ENCODE results near the gene IFNA5. TPM values are rescaled to one million over a fixed set of nuclear protein-coding genes. Genes with fewer than 3 reads are reported as not detected.

Gene IFNA5
- total RNA-seq (not detected in 2 replicates), polyA plus RNA-seq (not detected in 2 replicates)

GRCh38 chr9:21305213-21305612, at the start of gene IFNA5:
TSS of gene IFNA5 (minus strand) at chr9:21305313. CDS start at chr9:21305256, 57 bp downstream.
- TF ChIP-seq CTCF (IDR thresholded peaks at IDR 0.05; ENCODE audit: low read depth, low read length): no peak
- Histone ChIP-seq H3K27me3 (peaks cover 15% of the 10 kb centered on the region), H3K27ac (no peak within 1 kb of the TSS), H3K4me3 (no peak within 1 kb of the TSS), H3K4me1 (ENCODE audit: low read depth) (no peaks in the 10 kb centered on the region), H3K9me3 (ENCODE audit: low read depth) (no peaks in the 10 kb centered on the region), H3K36me3 (no peaks in the 10 kb centered on the region)
- DNase-seq (ENCODE audit: low read depth in 1 of 2, low spot score in 1 of 2): no peak

- Histone ChIP-seq H3K27ac (no peak within 1 kb of the TSS), H3K4me1 (ENCODE audit: low read depth) (no peaks in the 10 kb centered on the region), H3K36me3 (no peaks in the 10 kb centered on the region), H3K4me3 (no peak within 1 kb of the TSS), H3K9me3 (ENCODE audit: low read depth) (no peaks in the 10 kb centered on the region), H3K27me3 (no peaks in the 10 kb centered on the region)
- TF ChIP-seq CTCF (IDR thresholded peaks at IDR 0.05; ENCODE audit: low read depth, low read length): no peak
- DNase-seq (ENCODE audit: low read depth in 1 of 2, low spot score in 1 of 2): no peak
Observed at GRCh38 chr9:21350787-21351186, 45.7 kb upstream of the IFNA5 start, which contains the start of gene IFNA6. TSS of gene IFNA6 (minus strand) at chr9:21350887. CDS start at chr9:21350887, 0 bp downstream.

GRCh38 chr9:21348430-21348970, 43.4 kb upstream of the IFNA5 start:
- no peak overlapping the region for H3K27ac ChIP-seq
- no peak for TF ChIP-seq CTCF (IDR thresholded peaks at IDR 0.05; ENCODE audit: low read depth, low read length)
- H3K27me3 ChIP-seq: no peaks in the 10 kb centered on the region
- H3K9me3 ChIP-seq (ENCODE audit: low read depth): no peaks in the 10 kb centered on the region
- no peak for DNase-seq (ENCODE audit: low read depth in 1 of 2, low spot score in 1 of 2)
- H3K4me1 ChIP-seq (ENCODE audit: low read depth): no peaks in the 10 kb centered on the region
- no peaks in the 10 kb centered on the region for H3K36me3 ChIP-seq
- H3K4me3 ChIP-seq: no peak overlapping the region

- Histone ChIP-seq H3K36me3 (no peaks in the 10 kb centered on the region), H3K9me3 (ENCODE audit: low read depth) (no peaks in the 10 kb centered on the region), H3K4me1 (ENCODE audit: low read depth) (peaks cover 2% of the 10 kb centered on the region), H3K4me3 (no peak overlapping the region), H3K27ac (no peak overlapping the region), H3K27me3 (no peaks in the 10 kb centered on the region)
- DNase-seq (ENCODE audit: low read depth in 1 of 2, low spot score in 1 of 2): no peak
- TF ChIP-seq CTCF (IDR thresholded peaks at IDR 0.05; ENCODE audit: low read depth, low read length): no peak
Observed at GRCh38 chr9:21340735-21341134, 35.6 kb upstream of the IFNA5 start.

GRCh38 chr9:21336457-21336856, 31.3 kb upstream of the IFNA5 start:
- no peak for TF ChIP-seq CTCF (IDR thresholded peaks at IDR 0.05; ENCODE audit: low read depth, low read length)

More at GRCh38 chr9:21336457-21336856, 31.3 kb upstream of the IFNA5 start:
- Histone ChIP-seq H3K9me3 (ENCODE audit: low read depth) (no peaks in the 10 kb centered on the region), H3K27me3 (no peaks in the 10 kb centered on the region), H3K36me3 (peaks cover 2% of the 10 kb centered on the region), H3K4me3 (no peak overlapping the region), H3K4me1 (ENCODE audit: low read depth) (peaks cover 25% of the 10 kb centered on the region), H3K27ac (no peak overlapping the region)
- DNase-seq (ENCODE audit: low read depth in 1 of 2, low spot score in 1 of 2): no peak

All from cardiac muscle cell (in vitro differentiated cells and primary cell).